ENCODE results near the gene MITF. TPM values are rescaled to one million over a fixed set of nuclear protein-coding genes. Genes with fewer than 3 reads are reported as not detected.

Gene MITF
- polyA plus RNA-seq, 1 donor from 2014 or later = 0.54 TPM

DNA sequence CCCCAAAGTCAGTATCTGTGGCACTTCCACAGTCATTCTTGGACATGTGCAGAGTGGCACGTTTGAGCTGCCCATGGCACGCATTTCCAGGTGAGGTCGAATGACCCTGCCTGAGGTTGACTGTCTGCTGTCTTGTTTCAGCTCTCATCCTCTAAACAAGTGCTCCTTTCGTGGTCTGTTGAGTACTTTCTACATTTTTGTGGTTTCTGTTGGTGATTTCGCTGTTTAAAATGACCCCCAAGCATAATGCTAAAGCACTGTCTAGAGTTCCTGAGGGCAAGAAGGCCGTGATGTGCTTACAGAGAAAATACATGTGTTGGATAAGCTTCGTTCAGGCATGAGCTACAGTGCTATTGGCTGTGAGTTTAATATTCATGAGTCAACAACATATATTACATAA is 220.3 kb downstream of the MITF start:
- Mint-ChIP-seq H3K9me3 (peaks cover 0 to 2% (median 0%) of the 10 kb centered on the region in 3 donors), H3K27me3 (peaks cover 1% of the 10 kb centered on the region), H3K4me1 (no peaks in the 10 kb centered on the region), H3K4me3 (no peak overlapping the region), H3K36me3 (no peaks in the 10 kb centered on the region), H3K27ac (no peak overlapping the region)

DNA sequence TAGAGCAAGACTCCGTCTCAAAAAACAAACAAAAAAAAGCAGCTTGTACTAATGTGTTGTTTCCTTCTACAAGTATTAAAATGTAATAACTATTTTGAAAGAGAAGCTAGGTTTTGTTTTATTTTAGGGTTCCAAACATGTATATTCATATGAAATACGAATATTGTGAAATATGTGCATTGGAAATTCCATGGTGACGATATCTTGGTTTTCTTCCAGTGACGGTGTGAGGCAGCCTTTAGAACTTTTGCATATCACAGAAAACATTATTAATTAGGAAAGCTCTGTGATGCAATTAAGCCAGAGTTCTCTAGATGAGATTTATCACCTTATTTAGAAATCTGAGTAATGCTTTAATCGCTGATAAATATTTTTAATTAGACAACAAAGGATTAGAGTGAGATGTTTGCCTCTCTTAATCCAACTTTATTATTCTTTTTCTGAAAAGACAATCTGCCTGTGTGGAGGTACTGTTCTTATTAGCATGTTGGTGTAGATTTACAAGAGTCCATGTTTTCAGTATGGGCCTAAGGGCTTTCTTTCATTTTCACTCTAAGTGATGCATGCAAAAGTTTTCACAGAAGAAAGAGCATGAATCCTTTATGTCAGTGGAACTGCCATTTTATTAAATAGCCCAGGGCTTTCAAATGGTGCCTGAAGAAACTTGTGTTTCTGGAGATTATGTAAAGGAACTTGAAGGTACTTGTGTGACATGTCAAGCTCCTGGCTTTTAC is 222.6 kb downstream of the MITF start:
- no peak overlapping the region for H3K27ac Mint-ChIP-seq
- no peak overlapping the region for H3K4me3 Mint-ChIP-seq
- H3K9me3 Mint-ChIP-seq = peaks cover 0 to 2% (median 0%) of the 10 kb centered on the region in 3 donors
- no peaks in the 10 kb centered on the region for H3K4me1 Mint-ChIP-seq
- H3K36me3 Mint-ChIP-seq = no peaks in the 10 kb centered on the region
- H3K27me3 Mint-ChIP-seq = peaks cover 1% of the 10 kb centered on the region

DNA sequence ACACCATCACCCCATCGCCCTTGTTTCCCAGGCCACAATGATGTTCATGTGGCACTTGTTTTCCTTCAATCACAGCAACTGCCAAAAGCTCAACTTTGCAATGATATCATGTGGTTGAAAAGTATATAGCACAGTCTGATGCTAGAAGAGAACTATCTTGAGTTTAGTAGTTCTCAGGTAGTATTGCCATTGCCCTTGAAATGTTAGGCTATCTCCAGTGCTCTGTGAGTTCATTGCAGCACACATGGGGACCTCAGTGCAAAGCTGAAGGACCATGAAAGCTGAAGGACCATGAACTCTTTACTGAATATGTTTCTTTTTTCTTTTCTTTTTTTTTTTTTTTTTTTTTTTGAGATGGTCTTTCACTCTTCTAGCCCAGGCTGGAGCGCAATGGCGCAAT is 224.4 kb downstream of the MITF start:
- Mint-ChIP-seq H3K36me3 (no peaks in the 10 kb centered on the region), H3K27ac (no peak overlapping the region)

GRCh38 chr3:69967156-69967555 is 227.9 kb downstream of the MITF start:
- Mint-ChIP-seq H3K27ac (no peak overlapping the region), H3K36me3 (no peaks in the 10 kb centered on the region), H3K4me3 (no peak overlapping the region), H3K4me1 (no peaks in the 10 kb centered on the region), H3K9me3 (no peaks in the 10 kb centered on the region), H3K27me3 (peaks cover 2% of the 10 kb centered on the region)

More for the DNA sequence above, 224.4 kb downstream of the MITF start:
- H3K4me3 Mint-ChIP-seq = no peak overlapping the region
- no peaks in the 10 kb centered on the region for H3K4me1 Mint-ChIP-seq
- peaks cover 0 to 2% (median 0%) of the 10 kb centered on the region in 3 donors for H3K9me3 Mint-ChIP-seq
- peaks cover 2% of the 10 kb centered on the region for H3K27me3 Mint-ChIP-seq

- no peaks in the 10 kb centered on the region for H3K36me3 Mint-ChIP-seq
- no peak overlapping the region for H3K4me3 Mint-ChIP-seq
- no peak overlapping the region for H3K27ac Mint-ChIP-seq
- peaks cover 4% of the 10 kb centered on the region for H3K27me3 Mint-ChIP-seq
- peaks cover 0 to 2% (median 0%) of the 10 kb centered on the region in 3 donors for H3K4me1 Mint-ChIP-seq
- H3K9me3 Mint-ChIP-seq = no peaks in the 10 kb centered on the region
These were observed 231.6 kb downstream of the MITF start for GRCh38 chr3:69970827-69971226.

- H3K4me3 Mint-ChIP-seq = no peak overlapping the region
- H3K9me3 Mint-ChIP-seq = peaks cover 0 to 2% (median 0%) of the 10 kb centered on the region in 3 donors
These were observed 233.4 kb downstream of the MITF start for GRCh38 chr3:69972672-69973071.

DNA sequence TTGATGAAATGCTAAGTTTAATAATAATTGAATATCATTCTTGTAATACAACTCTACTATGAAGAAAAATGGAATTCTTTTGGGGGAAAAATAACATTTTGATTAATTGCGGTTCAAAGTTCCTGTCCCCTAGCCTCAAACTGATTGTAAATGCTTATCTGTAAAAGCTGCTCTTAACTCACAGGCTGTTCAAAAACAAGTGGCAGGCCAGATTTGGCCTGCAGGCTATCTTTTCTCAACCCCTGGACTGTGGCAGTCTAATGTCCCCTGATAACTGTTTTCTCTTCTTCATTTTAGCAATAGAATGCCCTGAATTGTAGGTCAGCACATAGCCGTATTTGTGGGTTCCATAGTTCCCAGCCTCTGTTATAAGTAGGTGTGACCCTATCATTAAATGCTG is 236.8 kb downstream of the MITF start:
- H3K27me3 Mint-ChIP-seq = peaks cover 2% of the 10 kb centered on the region
- peaks cover 0 to 2% (median 0%) of the 10 kb centered on the region in 3 donors for H3K4me1 Mint-ChIP-seq
- H3K27ac Mint-ChIP-seq = no peak overlapping the region
- H3K4me3 Mint-ChIP-seq = no peak overlapping the region
- H3K36me3 Mint-ChIP-seq = no peaks in the 10 kb centered on the region
- peaks cover 0 to 5% (median 5%) of the 10 kb centered on the region in 3 donors for H3K9me3 Mint-ChIP-seq

More at GRCh38 chr3:69972672-69973071, 233.4 kb downstream of the MITF start:
- peaks cover 0 to 2% (median 0%) of the 10 kb centered on the region in 3 donors for H3K4me1 Mint-ChIP-seq
- peak overlapping the region in 1 of 3 donors; percentile 11 for H3K27ac Mint-ChIP-seq
- no peaks in the 10 kb centered on the region for H3K36me3 Mint-ChIP-seq
- H3K27me3 Mint-ChIP-seq = peaks cover 4% of the 10 kb centered on the region

- no peaks in the 10 kb centered on the region for H3K27me3 Mint-ChIP-seq
- H3K4me3 Mint-ChIP-seq = no peak overlapping the region
- no peaks in the 10 kb centered on the region for H3K36me3 Mint-ChIP-seq
- peaks cover 0 to 5% (median 0%) of the 10 kb centered on the region in 3 donors for H3K9me3 Mint-ChIP-seq
- no peaks in the 10 kb centered on the region for H3K4me1 Mint-ChIP-seq
- no peak overlapping the region for H3K27ac Mint-ChIP-seq
These were observed 244.4 kb downstream of the MITF start for GRCh38 chr3:69983546-69984265.

DNA sequence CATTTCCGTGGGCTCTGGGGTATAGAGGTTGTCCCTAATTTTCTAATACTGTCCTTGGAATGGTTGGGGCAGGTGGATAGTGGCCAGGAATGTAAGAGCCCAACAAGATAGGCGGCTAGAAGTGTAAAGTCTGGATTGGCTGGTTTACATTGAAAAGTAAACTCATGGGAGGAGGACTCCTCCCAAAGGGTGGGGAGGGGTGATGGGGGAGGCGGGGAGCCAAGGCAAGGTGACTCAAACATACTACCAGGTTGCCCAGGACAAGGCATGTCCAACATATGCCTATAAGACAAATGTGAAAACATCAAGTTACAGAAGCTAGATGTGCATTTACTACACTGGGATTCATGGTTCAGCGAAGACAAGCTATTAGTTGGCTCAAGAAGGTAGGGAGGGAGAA is 246.0 kb downstream of the MITF start:
- Mint-ChIP-seq H3K36me3 (no peaks in the 10 kb centered on the region), H3K27ac (no peak overlapping the region), H3K9me3 (no peaks in the 10 kb centered on the region), H3K27me3 (no peaks in the 10 kb centered on the region), H3K4me3 (no peak overlapping the region), H3K4me1 (no peaks in the 10 kb centered on the region)

- H3K27me3 Mint-ChIP-seq = no peaks in the 10 kb centered on the region
- no peaks in the 10 kb centered on the region for H3K36me3 Mint-ChIP-seq
- no peaks in the 10 kb centered on the region for H3K4me1 Mint-ChIP-seq
- no peak overlapping the region for H3K4me3 Mint-ChIP-seq
- H3K9me3 Mint-ChIP-seq = no peaks in the 10 kb centered on the region
- H3K27ac Mint-ChIP-seq = no peak overlapping the region
These were observed 247.2 kb downstream of the MITF start for GRCh38 chr3:69986419-69986818.

DNA sequence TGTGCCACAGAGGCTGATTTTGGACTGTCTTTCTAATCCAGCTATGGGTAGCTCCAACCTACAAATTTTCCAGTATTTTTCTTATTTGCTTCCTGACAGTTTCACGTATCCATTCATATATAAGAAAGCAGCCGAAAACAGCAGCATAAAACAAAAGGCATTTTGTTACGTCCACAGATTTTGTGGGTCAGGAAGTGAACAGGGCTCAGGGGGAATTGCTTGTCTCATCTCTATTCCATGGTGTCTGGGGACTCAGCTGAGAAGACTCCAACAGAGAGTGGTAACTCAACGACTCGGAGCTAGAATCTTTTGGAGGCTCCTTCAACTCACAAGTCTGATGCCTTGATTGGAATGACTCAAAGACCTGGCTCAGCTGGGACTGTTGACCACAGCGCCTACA is 248.6 kb downstream of the MITF start:
- Mint-ChIP-seq H3K27me3 (no peaks in the 10 kb centered on the region), H3K4me1 (no peaks in the 10 kb centered on the region), H3K36me3 (no peaks in the 10 kb centered on the region), H3K4me3 (no peak overlapping the region), H3K9me3 (no peaks in the 10 kb centered on the region), H3K27ac (no peak overlapping the region)

- no peaks in the 10 kb centered on the region for H3K36me3 Mint-ChIP-seq
- H3K27me3 Mint-ChIP-seq = no peaks in the 10 kb centered on the region
- H3K4me3 Mint-ChIP-seq = no peak overlapping the region
- H3K9me3 Mint-ChIP-seq = peaks cover 0 to 2% (median 0%) of the 10 kb centered on the region in 3 donors
- no peaks in the 10 kb centered on the region for H3K4me1 Mint-ChIP-seq
- no peak overlapping the region for H3K27ac Mint-ChIP-seq
These were observed 254.5 kb downstream of the MITF start for GRCh38 chr3:69993757-69994156.

- no peaks in the 10 kb centered on the region for H3K36me3 Mint-ChIP-seq
- no peaks in the 10 kb centered on the region for H3K27me3 Mint-ChIP-seq
- no peak overlapping the region for H3K4me3 Mint-ChIP-seq
These were observed 255.7 kb downstream of the MITF start for GRCh38 chr3:69994919-69995318.

DNA sequence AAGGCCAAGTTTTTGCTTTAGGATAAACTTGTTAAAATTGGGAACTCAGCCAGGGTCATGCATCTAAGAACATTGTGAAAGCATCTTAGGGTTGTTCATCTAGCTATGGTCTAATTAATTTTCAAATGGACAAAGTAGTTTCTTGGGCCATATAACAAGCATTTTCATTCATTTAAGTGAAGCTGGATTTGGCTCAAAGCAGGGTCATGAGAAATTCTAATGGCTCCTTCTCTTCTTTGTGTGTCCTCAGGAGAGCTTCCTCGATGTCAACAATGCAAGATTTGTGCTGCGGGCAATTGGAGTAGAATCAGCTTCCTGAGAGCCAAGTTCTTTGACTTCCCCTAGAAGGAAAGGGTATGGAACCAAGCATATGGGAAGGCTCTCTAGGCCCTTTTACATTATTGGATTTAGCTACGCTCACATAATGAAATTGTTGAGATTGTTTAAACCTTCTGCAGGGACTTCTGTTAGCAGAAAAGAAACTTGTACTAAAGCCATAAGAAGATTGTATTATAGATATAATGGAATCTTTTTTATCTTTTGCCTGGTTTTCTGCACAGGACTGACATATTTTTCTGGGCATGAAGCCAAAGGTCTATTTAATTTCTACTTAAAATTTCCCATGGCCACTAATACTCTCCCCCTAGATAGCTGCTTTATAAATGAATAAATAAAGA is 258.5 kb downstream of the MITF start:
- Mint-ChIP-seq H3K36me3 (no peaks in the 10 kb centered on the region), H3K9me3 (peaks cover 0 to 4% (median 0%) of the 10 kb centered on the region in 3 donors), H3K4me1 (no peaks in the 10 kb centered on the region), H3K27me3 (no peaks in the 10 kb centered on the region), H3K4me3 (no peak overlapping the region), H3K27ac (no peak overlapping the region)

More at GRCh38 chr3:69994919-69995318, 255.7 kb downstream of the MITF start:
- Mint-ChIP-seq H3K27ac (no peak overlapping the region), H3K9me3 (peaks cover 0 to 2% (median 0%) of the 10 kb centered on the region in 3 donors), H3K4me1 (no peaks in the 10 kb centered on the region)

- Mint-ChIP-seq H3K4me3 (no peak overlapping the region), H3K4me1 (no peaks in the 10 kb centered on the region), H3K27me3 (no peaks in the 10 kb centered on the region), H3K27ac (no peak overlapping the region), H3K36me3 (no peaks in the 10 kb centered on the region), H3K9me3 (peaks cover 0 to 4% (median 0%) of the 10 kb centered on the region in 3 donors)
These were observed 259.5 kb downstream of the MITF start for GRCh38 chr3:69998759-69999139.

All from IgD-negative memory B cell (primary cell).